ENCODE results near the gene PYCARD.

PYCARD gene

DNA sequence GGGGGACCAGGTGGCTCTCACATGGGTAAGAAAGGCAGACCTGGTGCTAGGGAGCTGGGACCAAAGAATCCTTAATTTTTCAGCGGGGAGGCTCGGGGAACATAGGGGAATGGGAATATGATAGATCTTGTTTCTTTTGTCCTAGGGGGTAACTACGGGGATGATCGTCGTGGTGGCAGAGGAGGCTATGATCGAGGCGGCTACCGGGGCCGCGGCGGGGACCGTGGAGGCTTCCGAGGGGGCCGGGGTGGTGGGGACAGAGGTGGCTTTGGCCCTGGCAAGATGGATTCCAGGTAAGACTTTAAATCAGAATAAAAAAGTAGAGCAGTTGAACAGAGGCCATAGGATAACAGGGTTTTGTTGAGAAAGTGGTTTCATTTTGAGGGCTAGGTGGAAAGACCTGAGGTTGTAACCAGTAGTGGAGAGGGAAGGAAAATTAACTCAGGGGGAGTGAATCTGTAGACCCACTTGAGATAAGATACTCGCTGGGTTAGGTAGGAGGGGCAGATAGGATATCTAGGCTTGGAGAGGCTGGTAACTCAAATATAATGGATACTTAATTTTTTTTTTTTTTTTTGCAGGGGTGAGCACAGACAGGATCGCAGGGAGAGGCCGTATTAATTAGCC lies 11.6 kb downstream of the PYCARD start:
- no peak for DNase-seq (ENCODE audit: low spot score)
- TF ChIP-seq, protein P1, sequence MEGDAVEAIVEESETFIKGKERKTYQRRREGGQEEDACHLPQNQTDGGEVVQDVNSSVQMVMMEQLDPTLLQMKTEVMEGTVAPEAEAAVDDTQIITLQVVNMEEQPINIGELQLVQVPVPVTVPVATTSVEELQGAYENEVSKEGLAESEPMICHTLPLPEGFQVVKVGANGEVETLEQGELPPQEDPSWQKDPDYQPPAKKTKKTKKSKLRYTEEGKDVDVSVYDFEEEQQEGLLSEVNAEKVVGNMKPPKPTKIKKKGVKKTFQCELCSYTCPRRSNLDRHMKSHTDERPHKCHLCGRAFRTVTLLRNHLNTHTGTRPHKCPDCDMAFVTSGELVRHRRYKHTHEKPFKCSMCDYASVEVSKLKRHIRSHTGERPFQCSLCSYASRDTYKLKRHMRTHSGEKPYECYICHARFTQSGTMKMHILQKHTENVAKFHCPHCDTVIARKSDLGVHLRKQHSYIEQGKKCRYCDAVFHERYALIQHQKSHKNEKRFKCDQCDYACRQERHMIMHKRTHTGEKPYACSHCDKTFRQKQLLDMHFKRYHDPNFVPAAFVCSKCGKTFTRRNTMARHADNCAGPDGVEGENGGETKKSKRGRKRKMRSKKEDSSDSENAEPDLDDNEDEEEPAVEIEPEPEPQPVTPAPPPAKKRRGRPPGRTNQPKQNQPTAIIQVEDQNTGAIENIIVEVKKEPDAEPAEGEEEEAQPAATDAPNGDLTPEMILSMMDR (IDR thresholded peaks at IDR 0.05; ENCODE audit: extremely low read depth, insufficient read depth, missing control alignments) = no peak
- in situ Hi-C loops (cut with MboI; ENCODE audit: low pct_unique_long_range_greater_than_20kb, low sequenced_read_pairs, unreplicated experiment) = no loop called here

DNA sequence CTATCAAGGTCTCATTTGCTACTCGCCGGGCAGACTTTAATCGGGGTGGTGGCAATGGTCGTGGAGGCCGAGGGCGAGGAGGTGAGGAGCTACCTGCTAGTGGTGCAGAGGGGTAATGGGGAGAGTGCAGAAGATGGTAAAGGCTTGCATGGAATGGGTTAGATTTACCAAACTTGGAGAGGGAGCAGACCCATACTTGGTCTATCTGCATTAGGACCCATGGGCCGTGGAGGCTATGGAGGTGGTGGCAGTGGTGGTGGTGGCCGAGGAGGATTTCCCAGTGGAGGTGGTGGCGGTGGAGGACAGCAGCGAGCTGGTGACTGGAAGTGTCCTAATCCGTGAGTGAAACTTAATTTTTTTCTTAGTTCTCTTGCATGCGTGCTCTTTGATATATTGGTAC lies 12.5 kb downstream of the PYCARD start:
- TF ChIP-seq, protein P1 (IDR thresholded peaks at IDR 0.05; ENCODE audit: extremely low read depth, insufficient read depth, missing control alignments) = no peak
- DNase-seq (ENCODE audit: low spot score) = no peak
- in situ Hi-C loops (cut with MboI; ENCODE audit: low pct_unique_long_range_greater_than_20kb, low sequenced_read_pairs, unreplicated experiment) = no loop called here

DNA sequence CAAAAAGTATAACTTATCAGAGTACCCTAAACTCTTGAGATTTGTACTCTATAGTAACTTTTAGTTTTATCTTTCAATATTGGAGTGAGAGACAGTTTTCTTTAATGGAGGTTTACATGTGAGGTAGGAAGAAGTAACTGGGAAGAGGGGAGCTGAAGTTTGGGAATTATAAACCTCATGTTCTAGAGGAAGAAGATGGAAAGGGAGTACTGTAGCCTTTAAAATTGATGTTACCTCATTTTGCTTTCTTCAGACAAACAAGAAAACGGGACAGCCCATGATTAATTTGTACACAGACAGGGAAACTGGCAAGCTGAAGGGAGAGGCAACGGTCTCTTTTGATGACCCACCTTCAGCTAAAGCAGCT lies 13.2 kb downstream of the PYCARD start:
- TF ChIP-seq, protein P1 (IDR thresholded peaks at IDR 0.05; ENCODE audit: extremely low read depth, insufficient read depth, missing control alignments) = no peak
- in situ Hi-C loops (cut with MboI; ENCODE audit: low pct_unique_long_range_greater_than_20kb, low sequenced_read_pairs, unreplicated experiment) = no loop called here
- DNase-seq (ENCODE audit: low spot score) = no peak

DNA sequence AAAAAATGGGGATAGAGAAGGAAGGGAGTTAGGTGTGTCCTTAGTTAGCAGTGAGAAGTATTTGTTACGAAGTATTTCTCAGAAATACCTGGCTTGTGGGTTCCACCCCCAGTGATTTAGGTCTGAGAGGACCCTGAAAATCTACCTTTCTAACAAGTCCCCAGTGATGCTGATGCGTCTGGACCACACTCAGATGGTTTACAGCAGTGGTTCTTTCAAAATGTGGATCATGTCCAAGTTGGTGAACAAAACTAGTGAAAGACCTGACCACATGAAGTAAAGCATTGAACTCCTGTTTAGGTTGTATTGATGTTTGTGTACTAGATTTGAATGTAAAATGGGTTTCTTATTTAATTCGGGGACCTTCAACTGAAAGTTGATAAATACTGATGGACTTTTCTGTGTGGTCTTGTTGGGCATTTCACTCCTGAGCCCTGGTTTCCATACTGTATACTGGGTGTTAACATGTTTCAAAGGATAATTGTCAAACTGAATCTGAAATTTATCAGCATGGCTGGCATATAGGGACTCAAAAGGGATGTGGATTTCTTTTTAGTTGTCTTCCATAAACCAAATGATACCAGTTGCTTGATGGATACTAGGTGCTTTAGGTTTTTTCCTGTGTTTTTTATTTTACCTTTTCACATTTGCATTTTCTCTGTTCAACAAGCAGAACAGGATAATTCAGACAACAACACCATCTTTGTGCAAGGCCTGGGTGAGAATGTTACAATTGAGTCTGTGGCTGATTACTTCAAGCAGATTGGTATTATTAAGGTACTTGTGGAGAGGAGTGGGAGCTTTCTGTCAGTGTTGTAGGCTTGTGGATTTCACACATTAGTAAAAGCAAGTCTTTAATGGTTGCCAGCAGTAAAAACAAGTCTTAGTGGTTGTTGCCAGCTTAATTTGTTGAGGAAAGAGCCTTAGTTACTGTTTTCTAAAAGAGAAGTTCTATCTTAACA lies 13.8 kb downstream of the PYCARD start:
- no peak for DNase-seq (ENCODE audit: low spot score)
- TF ChIP-seq, protein P1 (IDR thresholded peaks at IDR 0.05; ENCODE audit: extremely low read depth, insufficient read depth, missing control alignments) = no peak
- in situ Hi-C loops (cut with MboI; ENCODE audit: low pct_unique_long_range_greater_than_20kb, low sequenced_read_pairs, unreplicated experiment) = no loop called here

- TF ChIP-seq, protein P1 (IDR thresholded peaks at IDR 0.05; ENCODE audit: extremely low read depth, insufficient read depth, missing control alignments) = no peak
- DNase-seq (ENCODE audit: low spot score) = no peak
- in situ Hi-C loops (cut with MboI; ENCODE audit: low pct_unique_long_range_greater_than_20kb, low sequenced_read_pairs, unreplicated experiment) = no loop called here
These were observed 14.8 kb downstream of the PYCARD start for GRCh38 chr16:31187808-31188189.

- in situ Hi-C loops (cut with MboI; ENCODE audit: low pct_unique_long_range_greater_than_20kb, low sequenced_read_pairs, unreplicated experiment) = no loop called here
- TF ChIP-seq, protein P1 (IDR thresholded peaks at IDR 0.05; ENCODE audit: extremely low read depth, insufficient read depth, missing control alignments) = no peak
- no peak for DNase-seq (ENCODE audit: low spot score)
These were observed 15.4 kb downstream of the PYCARD start for GRCh38 chr16:31186930-31187807.

Data from GM13977 (cell line).